ENCODE data around the gene HOXD11.

DNA sequence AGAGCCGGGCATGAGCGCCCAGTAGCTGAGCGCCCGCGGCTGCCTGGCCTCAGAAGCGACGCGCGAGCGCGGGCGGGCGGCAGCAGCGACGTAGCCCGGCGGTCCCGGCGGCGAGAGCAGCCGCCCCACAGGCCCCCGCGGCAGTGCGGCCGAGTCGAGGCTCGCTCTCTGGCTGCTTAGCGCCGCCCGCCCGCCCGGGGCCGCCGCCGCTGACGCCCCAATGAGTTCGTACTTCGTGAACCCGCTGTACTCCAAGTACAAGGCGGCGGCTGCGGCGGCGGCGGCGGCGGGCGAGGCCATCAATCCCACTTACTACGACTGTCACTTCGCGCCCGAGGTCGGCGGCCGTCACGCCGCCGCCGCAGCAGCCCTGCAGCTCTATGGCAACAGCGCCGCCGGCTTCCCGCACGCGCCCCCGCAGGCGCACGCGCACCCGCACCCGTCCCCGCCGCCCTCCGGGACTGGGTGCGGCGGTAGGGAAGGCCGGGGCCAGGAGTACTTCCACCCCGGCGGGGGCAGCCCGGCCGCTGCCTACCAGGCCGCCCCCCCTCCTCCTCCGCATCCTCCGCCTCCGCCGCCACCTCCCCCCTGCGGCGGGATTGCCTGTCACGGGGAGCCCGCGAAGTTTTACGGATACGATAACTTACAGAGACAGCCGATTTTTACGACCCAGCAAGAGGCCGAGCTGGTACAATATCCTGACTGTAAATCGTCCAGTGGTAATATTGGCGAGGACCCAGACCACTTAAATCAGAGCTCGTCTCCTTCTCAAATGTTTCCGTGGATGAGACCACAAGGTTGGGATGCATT is 23.3 kb downstream of the HOXD11 start:
- TF ChIP-seq, protein P1, sequence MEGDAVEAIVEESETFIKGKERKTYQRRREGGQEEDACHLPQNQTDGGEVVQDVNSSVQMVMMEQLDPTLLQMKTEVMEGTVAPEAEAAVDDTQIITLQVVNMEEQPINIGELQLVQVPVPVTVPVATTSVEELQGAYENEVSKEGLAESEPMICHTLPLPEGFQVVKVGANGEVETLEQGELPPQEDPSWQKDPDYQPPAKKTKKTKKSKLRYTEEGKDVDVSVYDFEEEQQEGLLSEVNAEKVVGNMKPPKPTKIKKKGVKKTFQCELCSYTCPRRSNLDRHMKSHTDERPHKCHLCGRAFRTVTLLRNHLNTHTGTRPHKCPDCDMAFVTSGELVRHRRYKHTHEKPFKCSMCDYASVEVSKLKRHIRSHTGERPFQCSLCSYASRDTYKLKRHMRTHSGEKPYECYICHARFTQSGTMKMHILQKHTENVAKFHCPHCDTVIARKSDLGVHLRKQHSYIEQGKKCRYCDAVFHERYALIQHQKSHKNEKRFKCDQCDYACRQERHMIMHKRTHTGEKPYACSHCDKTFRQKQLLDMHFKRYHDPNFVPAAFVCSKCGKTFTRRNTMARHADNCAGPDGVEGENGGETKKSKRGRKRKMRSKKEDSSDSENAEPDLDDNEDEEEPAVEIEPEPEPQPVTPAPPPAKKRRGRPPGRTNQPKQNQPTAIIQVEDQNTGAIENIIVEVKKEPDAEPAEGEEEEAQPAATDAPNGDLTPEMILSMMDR (IDR thresholded peaks at IDR 0.05): no peak
- TF ChIP-seq POLR2A (IDR thresholded peaks at IDR 0.05) (no peak), POLR2AphosphoS5 (IDR thresholded peaks at IDR 0.05) (no peak), EP300 (IDR thresholded peaks at IDR 0.05) (no peak)

All from stomach (tissue), 4 donors.